PC-3 (cell line): Measurements from ENCODE around the gene PKD1L1.

Experiments
- CTCF ChIP-seq: fragments of 300-600 bp; sonication (generic); conservative IDR thresholded peaks from 2 replicates; pipeline ENCODE4 v1.5.1; 2017; ENCODE audit warnings: antibody characterized with exemption, low read depth, mild to moderate bottlenecking, low read length
- EZH2 ChIP-seq: fragments of 300-600 bp; sonication (generic); IDR thresholded peaks from one replicate; pipeline ENCODE4 v1.6.1; 2017; ENCODE audit warnings: antibody characterized with exemption, mild to moderate bottlenecking, low read length; ENCODE audit not compliant: unreplicated experiment
- EZH2phosphoT487 ChIP-seq: fragments of 300-600 bp; sonication (generic); IDR thresholded peaks from 2 replicates; pipeline ENCODE4 v1.6.1; 2018; ENCODE audit warnings: mild to moderate bottlenecking, antibody characterized with exemption, low read length, borderline replicate concordance

- no peak for TF ChIP-seq CTCF
- no peak for TF ChIP-seq EZH2
- TF ChIP-seq EZH2phosphoT487, result no peak
These were observed 41.4 kb downstream of the PKD1L1 start for GRCh38 chr7:47906883-47907282.
